Thyroid gland (tissue), 4 donors: ENCODE measurements around the gene NPSR1. TPM values are rescaled to one million over a fixed set of nuclear protein-coding genes. Genes with fewer than 3 reads are reported as not detected.

Experiments
- DNase-seq, 2 donors: peaks; one replicate each; pipeline ENCODE4 v3.0.0-alpha.2; 2019
- H3K27ac ChIP-seq, 3 donors: fragments of 200-600 bp; sonication (generic); 1 replicate in 2 of 3; 2 replicates in 1 of 3; pipeline ENCODE4 v1.5.1; 2016 to 2019; ENCODE audit warnings: mild to moderate bottlenecking in 1 of 3, moderate library complexity in 1 of 3
- H3K27me3 ChIP-seq: fragments of 200-600 bp; sonication (generic); one replicate; pipeline ENCODE4 v1.5.1; 2019
- H3K36me3 ChIP-seq, 2 donors: fragments of 200-600 bp; sonication (generic); one replicate each; pipeline ENCODE4 v1.5.1; 2016 to 2019
- H3K4me1 ChIP-seq, 2 donors: fragments of 200-600 bp; sonication (generic); one replicate each; pipeline ENCODE4 v1.5.1; 2017 to 2019
- H3K4me3 ChIP-seq, 3 donors: fragments of 200-600 bp; sonication (generic); replicated peaks in 1 of 3; 1 replicate in 2 of 3; 2 replicates in 1 of 3; pipeline ENCODE4 v1.5.1; 2016; ENCODE audit warnings: mild to moderate bottlenecking in 1 of 3
- H3K9me3 ChIP-seq: fragments of 200-600 bp; sonication (generic); one replicate; pipeline ENCODE4 v1.5.1; 2017
- CTCF ChIP-seq, 6 experiments: fragments of 200-600 bp in 3 of 6; fragments of 450-650 bp in 3 of 6; sonication (generic) in 3 of 6; IDR thresholded peaks; one replicate each; pipeline ENCODE4 v1.5.1; 2016 to 2019; ENCODE audit warnings: antibody characterized with exemption in 6 of 6, mild to moderate bottlenecking in 2 of 6, inconsistent platforms in 1 of 6, moderate library complexity in 1 of 6
- POLR2A ChIP-seq, 2 donors: fragments of 450-650 bp; IDR thresholded peaks; one replicate each; pipeline ENCODE4 v1.6.1; 2017; ENCODE audit warnings: antibody characterized with exemption in 2 of 2, mild to moderate bottlenecking in 2 of 2, moderate library complexity in 1 of 2
- WGBS, 2 donors: methylation state at CpG; one replicate each; pipeline ENCODE4 v1.1.5; 2017; 5-methylcytosine and 5-hydroxymethylcytosine counted together
- intact Hi-C: fragments of 100-400 bp; cut with DNase I; formaldehyde crosslinking; loops from one replicate; pipeline ENCODE4 v1.15.1; 2023
- total RNA-seq, 4 donors: library from RNA; depleted of rRNA; stranded (reverse); fragments of >200 nt; gene quantifications; one replicate each; pipeline ENCODE4 v1.2.3, GENCODE V29; 2016

Gene NPSR1
- total RNA-seq, 4 donors from 2014 or later = not detected

DNA sequence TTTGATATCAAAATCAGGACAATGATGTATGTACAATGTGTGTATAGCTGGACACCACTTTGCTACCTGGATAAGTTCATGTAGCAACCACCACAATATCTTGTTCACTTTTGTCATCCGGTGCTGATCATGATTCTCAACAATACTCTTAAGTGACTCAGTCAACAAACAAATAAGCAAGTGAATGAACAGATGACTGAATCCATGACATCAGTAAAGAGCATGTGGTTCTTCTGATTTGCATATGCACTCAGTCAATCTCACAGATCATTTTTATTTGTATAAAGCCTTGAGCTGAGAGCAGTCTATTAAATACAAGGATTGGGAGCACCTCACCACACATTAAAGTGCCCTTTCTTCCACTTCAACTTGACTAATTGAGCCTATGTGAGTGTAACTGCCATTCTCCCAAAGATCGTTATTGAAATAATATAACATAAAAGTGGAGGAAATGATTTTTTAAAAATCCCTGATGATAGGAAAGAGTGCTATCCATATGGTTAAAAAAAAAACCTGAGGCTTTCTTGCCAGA lies 69.5 kb downstream of the NPSR1 start:
- Histone ChIP-seq H3K27me3 (no peaks in the 10 kb centered on the region), H3K4me3 (no peak overlapping the region), H3K36me3 (no peaks in the 10 kb centered on the region), H3K27ac (no peak overlapping the region), H3K4me1 (no peaks in the 10 kb centered on the region), H3K9me3 (no peaks in the 10 kb centered on the region)
- no peak for DNase-seq
- intact Hi-C loops = no loop called here
- 48 to 49% methylated on average over 2 of the region's 2 CpGs for WGBS, 2 donors
- no peak for TF ChIP-seq CTCF (IDR thresholded peaks at IDR 0.05)
- no peak for TF ChIP-seq POLR2A (IDR thresholded peaks at IDR 0.05)

DNA sequence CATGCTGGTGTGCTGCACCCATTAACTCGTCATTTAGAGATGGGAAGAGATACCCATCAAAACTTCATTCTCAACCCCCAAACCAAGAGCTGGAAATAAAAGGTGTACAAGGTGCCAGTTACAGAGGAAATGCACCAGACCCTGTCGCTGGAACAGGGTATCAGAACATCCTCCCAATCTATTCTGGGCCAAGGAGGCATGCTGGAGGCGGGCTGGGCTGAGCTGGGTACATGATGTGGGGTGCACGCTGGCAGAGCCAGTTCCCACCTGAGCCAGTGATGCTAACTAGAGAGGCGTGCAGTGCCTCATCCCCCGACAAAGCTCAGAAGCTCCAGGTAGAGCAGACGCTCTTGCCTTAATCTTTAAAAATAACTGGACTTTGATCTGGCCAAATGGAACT lies 70.1 kb downstream of the NPSR1 start:
- TF ChIP-seq CTCF (IDR thresholded peaks at IDR 0.05) = no peak
- TF ChIP-seq POLR2A (IDR thresholded peaks at IDR 0.05) = no peak
- whole genome bisulfite sequencing, 2 donors = 82 to 89% methylated on average over 7 of the region's 7 CpGs
- DNase-seq = no peak
- no peak overlapping the region for H3K27ac ChIP-seq
- no peaks in the 10 kb centered on the region for H3K27me3 ChIP-seq
- H3K4me3 ChIP-seq = no peak overlapping the region
- H3K4me1 ChIP-seq = no peaks in the 10 kb centered on the region
- no peaks in the 10 kb centered on the region for H3K36me3 ChIP-seq
- H3K9me3 ChIP-seq = no peaks in the 10 kb centered on the region
- intact Hi-C loops = no loop called here

DNA sequence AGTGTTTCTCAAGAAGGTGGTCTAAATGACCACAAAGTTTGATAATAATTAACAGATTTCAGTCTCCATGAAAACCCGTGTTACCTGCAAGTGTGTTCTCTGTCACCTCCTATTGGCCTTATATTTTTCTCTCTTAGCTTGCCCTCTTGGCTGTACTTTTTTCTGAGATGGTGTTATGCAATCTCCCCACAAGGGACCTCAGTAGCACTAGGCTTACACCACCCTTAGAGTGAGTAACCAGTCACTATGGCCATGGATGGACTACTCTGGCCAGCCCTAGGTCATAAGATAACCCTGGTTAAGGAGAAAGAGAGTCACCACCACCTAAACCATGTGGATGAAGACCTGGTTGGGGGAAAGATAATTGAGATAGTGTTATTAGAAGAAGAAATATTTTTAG lies 76.8 kb downstream of the NPSR1 start:
- intact Hi-C loops = no loop called here
- DNase-seq = no peak
- Histone ChIP-seq H3K4me1 (no peaks in the 10 kb centered on the region), H3K4me3 (no peak overlapping the region), H3K27me3 (no peaks in the 10 kb centered on the region), H3K9me3 (no peaks in the 10 kb centered on the region), H3K36me3 (no peaks in the 10 kb centered on the region), H3K27ac (no peak overlapping the region)
- WGBS, 2 donors = 93 to 100% methylated on average over 1 of the region's 1 CpG
- TF ChIP-seq CTCF (IDR thresholded peaks at IDR 0.05) = no peak
- TF ChIP-seq POLR2A (IDR thresholded peaks at IDR 0.05) = no peak

DNA sequence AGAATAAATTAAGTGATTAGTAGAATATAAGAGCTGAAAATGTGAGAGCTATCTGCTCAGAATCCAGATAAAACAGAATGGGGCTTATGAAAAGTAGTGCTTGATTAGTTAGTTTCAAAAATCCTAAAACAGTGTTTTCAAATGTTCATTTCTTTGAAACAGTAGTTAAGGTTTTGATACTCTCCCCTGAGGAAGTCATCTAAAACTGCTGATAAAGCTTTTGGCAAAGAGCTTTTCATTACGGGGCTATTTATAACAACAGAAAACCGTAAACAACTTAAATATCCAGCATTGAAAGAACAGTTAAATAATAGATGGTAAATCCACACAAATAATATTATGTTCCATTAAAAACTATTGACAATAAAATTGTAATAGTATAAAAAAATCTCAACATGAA lies 77.5 kb downstream of the NPSR1 start:
- H3K27me3 ChIP-seq = no peaks in the 10 kb centered on the region
- DNase-seq = no peak
- TF ChIP-seq CTCF (IDR thresholded peaks at IDR 0.05) (no peak), POLR2A (IDR thresholded peaks at IDR 0.05) (no peak)
- no peaks in the 10 kb centered on the region for H3K4me1 ChIP-seq
- no peak overlapping the region for H3K4me3 ChIP-seq
- H3K36me3 ChIP-seq = no peaks in the 10 kb centered on the region
- WGBS, 2 donors = 43 to 55% methylated on average over 2 of the region's 2 CpGs
- intact Hi-C loops = no loop called here
- H3K27ac ChIP-seq = no peak overlapping the region
- no peaks in the 10 kb centered on the region for H3K9me3 ChIP-seq

DNA sequence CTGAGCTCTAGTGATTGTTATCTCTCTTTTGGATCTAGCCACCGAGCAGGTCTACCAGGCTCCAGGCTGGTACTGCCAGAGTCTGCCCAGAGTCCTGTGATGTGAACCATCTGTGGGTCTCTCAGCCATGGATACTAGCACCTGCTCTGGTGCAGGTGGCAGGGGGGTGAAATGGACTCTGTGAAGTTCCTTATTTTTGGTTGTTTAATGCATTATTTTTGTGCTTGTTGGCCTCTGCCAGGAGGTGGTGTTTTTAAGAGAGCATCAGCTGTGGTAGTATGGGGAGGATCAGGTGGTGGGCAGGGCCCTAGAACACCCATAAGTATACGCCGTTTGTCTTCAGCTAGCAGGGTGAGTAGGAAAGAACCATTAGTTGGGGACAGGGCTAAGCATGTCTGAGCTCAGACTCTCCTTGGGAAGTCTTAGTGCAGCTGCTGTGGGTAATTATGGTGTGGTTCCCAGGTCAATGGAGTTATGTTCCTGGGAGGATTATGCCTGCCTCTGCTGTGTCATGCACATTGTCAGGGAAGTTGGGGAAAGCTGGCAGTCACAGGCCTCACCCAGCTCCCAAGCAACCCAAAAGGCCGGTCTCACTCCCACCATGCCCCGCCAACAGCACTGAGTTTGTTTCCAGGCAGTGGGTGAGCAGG lies 81.8 kb downstream of the NPSR1 start:
- Histone ChIP-seq H3K27me3 (no peaks in the 10 kb centered on the region), H3K4me3 (no peak overlapping the region), H3K27ac (no peak overlapping the region), H3K4me1 (no peaks in the 10 kb centered on the region), H3K36me3 (no peaks in the 10 kb centered on the region), H3K9me3 (no peaks in the 10 kb centered on the region)
- no peak for DNase-seq
- intact Hi-C loops = no loop called here
- no peak for TF ChIP-seq CTCF (IDR thresholded peaks at IDR 0.05)
- TF ChIP-seq POLR2A (IDR thresholded peaks at IDR 0.05) = no peak
- 81 to 89% methylated on average over 5 of the region's 5 CpGs for WGBS, 2 donors
